ENCODE measurements around the gene VEGFB. TPM values are rescaled to one million over a fixed set of nuclear protein-coding genes. Genes with fewer than 3 reads are reported as not detected.
A peak's percentile ranks its signal among the peaks of the same experiment; 100 is the strongest.

The VEGFB gene
- total RNA-seq, 1 donor from 2014 or later = 172 TPM

- Histone ChIP-seq H3K9me3 (no peaks in the 10 kb centered on the region), H3K36me3 (peaks cover 45% of the 10 kb centered on the region), H3K4me3 (no peak overlapping the region), H3K4me1 (peaks cover 23% of the 10 kb centered on the region), H3K27me3 (no peaks in the 10 kb centered on the region), H3K27ac (no peak overlapping the region)
- TF ChIP-seq CTCF (IDR thresholded peaks at IDR 0.05) = no peak
- DNase-seq (peak; percentile 63), ATAC-seq (no peak)
- intact Hi-C loops (cut with DNase I) = no loop called here
Measured at GRCh38 chr11:64223001-64223651, 11.3 kb upstream of the VEGFB start.

GRCh38 chr11:64224151-64224890 is 10.1 kb upstream of the VEGFB start:
- no peak for DNase-seq
- no peaks in the 10 kb centered on the region for H3K27me3 ChIP-seq
- no peak overlapping the region for H3K4me3 ChIP-seq
- H3K4me1 ChIP-seq = peaks cover 27% of the 10 kb centered on the region
- TF ChIP-seq CTCF (IDR thresholded peaks at IDR 0.05) = no peak
- no peaks in the 10 kb centered on the region for H3K9me3 ChIP-seq
- intact Hi-C loops (cut with DNase I) = no loop called here
- no peak overlapping the region for H3K27ac ChIP-seq
- no peak for ATAC-seq
- H3K36me3 ChIP-seq = peaks cover 39% of the 10 kb centered on the region

GRCh38 chr11:64224891-64225607 is 9.3 kb upstream of the VEGFB start:
- Histone ChIP-seq H3K27me3 (no peaks in the 10 kb centered on the region), H3K4me1 (peaks cover 35% of the 10 kb centered on the region), H3K36me3 (peaks cover 31% of the 10 kb centered on the region), H3K9me3 (no peaks in the 10 kb centered on the region), H3K27ac (peak overlapping the region; percentile 93), H3K4me3 (peak overlapping the region; percentile 96)
- DNase-seq = peak; percentile 69
- no peak for TF ChIP-seq CTCF (IDR thresholded peaks at IDR 0.05)
- intact Hi-C loops (cut with DNase I) = no loop called here
- ATAC-seq = no peak

- H3K4me1 ChIP-seq = peaks cover 35% of the 10 kb centered on the region
Measured at GRCh38 chr11:64225608-64226506, 8.5 kb upstream of the VEGFB start, which contains the start of the genes NUDT22 and TRPT1. TSS of gene NUDT22 (plus strand) at chr11:64226274. CDS start at chr11:64226653, 379 bp downstream. TSS of gene TRPT1 (minus strand) at chr11:64226186. CDS start at chr11:64225860, 326 bp downstream.

More at GRCh38 chr11:64225608-64226506, 8.5 kb upstream of the VEGFB start, which contains the start of the genes NUDT22 and TRPT1:
- DNase-seq (peak; percentile 96), ATAC-seq (peak; percentile 87)
- intact Hi-C loops (cut with DNase I) = no loop called here
- peak within 1 kb of the TSS; percentile 96 for H3K4me3 ChIP-seq
- peak within 1 kb of the TSS; percentile 93 for H3K27ac ChIP-seq
- H3K9me3 ChIP-seq = no peaks in the 10 kb centered on the region
- TF ChIP-seq CTCF (IDR thresholded peaks at IDR 0.05) = no peak
- H3K36me3 ChIP-seq = peaks cover 25% of the 10 kb centered on the region
- no peaks in the 10 kb centered on the region for H3K27me3 ChIP-seq
